Panc1 (cell line): ENCODE results near the gene PCYT2.
"Not testable (repeated sequence)": the region's sequence is repeated elsewhere in the genome, so short reads cannot be mapped to it uniquely, and the experiment has no call there.

Experiments
- POLR2AphosphoS5 ChIP-seq: IDR thresholded peaks from 2 replicates; pipeline ENCODE4 v1.6.1; 2012; ENCODE audit warnings: mild to moderate bottlenecking, low read depth, low read length, moderate library complexity
- SIN3A ChIP-seq: IDR thresholded peaks from 2 replicates; pipeline ENCODE4 v1.6.1; 2012; ENCODE audit warnings: low read depth, mild to moderate bottlenecking, low read length, moderate library complexity, borderline replicate concordance; ENCODE audit not compliant: insufficient read depth
- TCF7L2 ChIP-seq: IDR thresholded peaks from 2 replicates; pipeline ENCODE4 v1.6.1; 2011; ENCODE audit warnings: mild to moderate bottlenecking, low read depth, low read length, inconsistent platforms
- TF ChIP-seq, protein P1 (sequence below): fragments of 450-650 bp; IDR thresholded peaks from 2 replicates; pipeline ENCODE4 v1.5.1; 2017; ENCODE audit warnings: mild to moderate bottlenecking
- TF ChIP-seq, protein P2 (sequence below), 2 experiments: IDR thresholded peaks; 2 replicates each; pipeline ENCODE4 v1.6.1; 2011 to 2012; ENCODE audit warnings: low read depth in 2 of 2, control low read depth in 1 of 2, low read length in 1 of 2, mild to moderate bottlenecking in 1 of 2, moderate library complexity in 1 of 2; ENCODE audit not compliant: insufficient read depth in 1 of 2

DNA sequence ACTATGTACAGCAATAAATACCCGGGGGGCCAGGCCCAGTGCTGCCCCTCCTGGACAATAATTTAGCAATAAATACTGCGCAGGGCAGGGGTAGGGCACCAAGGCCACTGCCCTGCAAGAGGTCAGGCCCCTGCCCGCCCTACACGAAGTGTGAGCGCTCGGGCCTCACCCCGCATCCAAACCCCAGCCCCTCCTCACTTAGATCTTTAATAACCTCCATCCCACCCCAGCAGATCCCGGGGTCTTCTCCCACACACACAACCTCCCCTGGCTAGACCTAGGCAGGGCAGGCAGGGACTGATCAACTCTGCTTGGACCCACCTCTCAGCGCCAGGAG, 7.1 kb upstream of the PCYT2 start:
- TF ChIP-seq, protein P1, sequence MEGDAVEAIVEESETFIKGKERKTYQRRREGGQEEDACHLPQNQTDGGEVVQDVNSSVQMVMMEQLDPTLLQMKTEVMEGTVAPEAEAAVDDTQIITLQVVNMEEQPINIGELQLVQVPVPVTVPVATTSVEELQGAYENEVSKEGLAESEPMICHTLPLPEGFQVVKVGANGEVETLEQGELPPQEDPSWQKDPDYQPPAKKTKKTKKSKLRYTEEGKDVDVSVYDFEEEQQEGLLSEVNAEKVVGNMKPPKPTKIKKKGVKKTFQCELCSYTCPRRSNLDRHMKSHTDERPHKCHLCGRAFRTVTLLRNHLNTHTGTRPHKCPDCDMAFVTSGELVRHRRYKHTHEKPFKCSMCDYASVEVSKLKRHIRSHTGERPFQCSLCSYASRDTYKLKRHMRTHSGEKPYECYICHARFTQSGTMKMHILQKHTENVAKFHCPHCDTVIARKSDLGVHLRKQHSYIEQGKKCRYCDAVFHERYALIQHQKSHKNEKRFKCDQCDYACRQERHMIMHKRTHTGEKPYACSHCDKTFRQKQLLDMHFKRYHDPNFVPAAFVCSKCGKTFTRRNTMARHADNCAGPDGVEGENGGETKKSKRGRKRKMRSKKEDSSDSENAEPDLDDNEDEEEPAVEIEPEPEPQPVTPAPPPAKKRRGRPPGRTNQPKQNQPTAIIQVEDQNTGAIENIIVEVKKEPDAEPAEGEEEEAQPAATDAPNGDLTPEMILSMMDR: not testable (repeated sequence)
- TF ChIP-seq SIN3A, TCF7L2, POLR2AphosphoS5: not testable (repeated sequence)
- TF ChIP-seq, protein P2, sequence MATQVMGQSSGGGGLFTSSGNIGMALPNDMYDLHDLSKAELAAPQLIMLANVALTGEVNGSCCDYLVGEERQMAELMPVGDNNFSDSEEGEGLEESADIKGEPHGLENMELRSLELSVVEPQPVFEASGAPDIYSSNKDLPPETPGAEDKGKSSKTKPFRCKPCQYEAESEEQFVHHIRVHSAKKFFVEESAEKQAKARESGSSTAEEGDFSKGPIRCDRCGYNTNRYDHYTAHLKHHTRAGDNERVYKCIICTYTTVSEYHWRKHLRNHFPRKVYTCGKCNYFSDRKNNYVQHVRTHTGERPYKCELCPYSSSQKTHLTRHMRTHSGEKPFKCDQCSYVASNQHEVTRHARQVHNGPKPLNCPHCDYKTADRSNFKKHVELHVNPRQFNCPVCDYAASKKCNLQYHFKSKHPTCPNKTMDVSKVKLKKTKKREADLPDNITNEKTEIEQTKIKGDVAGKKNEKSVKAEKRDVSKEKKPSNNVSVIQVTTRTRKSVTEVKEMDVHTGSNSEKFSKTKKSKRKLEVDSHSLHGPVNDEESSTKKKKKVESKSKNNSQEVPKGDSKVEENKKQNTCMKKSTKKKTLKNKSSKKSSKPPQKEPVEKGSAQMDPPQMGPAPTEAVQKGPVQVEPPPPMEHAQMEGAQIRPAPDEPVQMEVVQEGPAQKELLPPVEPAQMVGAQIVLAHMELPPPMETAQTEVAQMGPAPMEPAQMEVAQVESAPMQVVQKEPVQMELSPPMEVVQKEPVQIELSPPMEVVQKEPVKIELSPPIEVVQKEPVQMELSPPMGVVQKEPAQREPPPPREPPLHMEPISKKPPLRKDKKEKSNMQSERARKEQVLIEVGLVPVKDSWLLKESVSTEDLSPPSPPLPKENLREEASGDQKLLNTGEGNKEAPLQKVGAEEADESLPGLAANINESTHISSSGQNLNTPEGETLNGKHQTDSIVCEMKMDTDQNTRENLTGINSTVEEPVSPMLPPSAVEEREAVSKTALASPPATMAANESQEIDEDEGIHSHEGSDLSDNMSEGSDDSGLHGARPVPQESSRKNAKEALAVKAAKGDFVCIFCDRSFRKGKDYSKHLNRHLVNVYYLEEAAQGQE (IDR thresholded peaks at IDR 0.05; ENCODE audit: insufficient read depth in 1 of 2, low read depth in 2 of 2, low read length in 1 of 2): not testable (repeated sequence)
